Esophagus muscularis mucosa (tissue), 4 donors: Measurements from ENCODE around the gene GRID1. TPM values are rescaled to one million over a fixed set of nuclear protein-coding genes. Genes with fewer than 3 reads are reported as not detected.

Experiments
- DNase-seq: peaks from one replicate; pipeline ENCODE4 v3.0.0-alpha.2; 2017; ENCODE audit errors: extremely low spot score
- H3K27ac ChIP-seq, 4 donors: fragments of 200-600 bp; sonication (generic); replicated peaks in 1 of 4; 1 replicate in 3 of 4; 2 replicates in 1 of 4; pipeline ENCODE4 v1.5.1; 2016 to 2019; ENCODE audit warnings: mild to moderate bottlenecking in 1 of 4
- H3K27me3 ChIP-seq, 4 donors: fragments of 200-600 bp; sonication (generic); one replicate each; pipeline versions ENCODE4 v1.5.1 to v1.6.0; 2016 to 2019
- H3K36me3 ChIP-seq, 4 donors: fragments of 200-600 bp; sonication (generic); one replicate each; pipeline ENCODE4 v1.5.1; 2016 to 2019
- H3K4me1 ChIP-seq, 4 donors: fragments of 200-600 bp; sonication (generic); one replicate each; pipeline ENCODE4 v1.5.1; 2016 to 2019
- H3K4me3 ChIP-seq, 4 donors: fragments of 200-600 bp; sonication (generic); 1 replicate in 2 of 4; 2 replicates in 2 of 4; pipeline ENCODE4 v1.5.1; 2016 to 2019; ENCODE audit warnings: mild to moderate bottlenecking in 4 of 4, moderate library complexity in 1 of 4
- H3K9me3 ChIP-seq, 4 donors: fragments of 200-600 bp; sonication (generic); 1 replicate in 3 of 4; 2 replicates in 1 of 4; pipeline ENCODE4 v1.5.1; 2016 to 2019
- CTCF ChIP-seq, 3 experiments: fragments of 200-600 bp in 2 of 3; fragments of 450-650 bp in 1 of 3; sonication (generic) in 2 of 3; IDR thresholded peaks; one replicate each; pipeline ENCODE4 v1.5.1; 2017 to 2019; ENCODE audit warnings: antibody characterized with exemption in 3 of 3, mild to moderate bottlenecking in 2 of 3, moderate library complexity in 1 of 3
- EP300 ChIP-seq: sonication (generic); formaldehyde crosslinking; IDR thresholded peaks from one replicate; pipeline ENCODE4 v1.6.1; 2017; ENCODE audit warnings: antibody characterized with exemption
- POLR2A ChIP-seq: fragments of 450-650 bp; IDR thresholded peaks from one replicate; pipeline ENCODE4 v1.6.1; 2017; ENCODE audit warnings: antibody characterized with exemption, moderate library complexity, mild to moderate bottlenecking, low read depth
- POLR2AphosphoS5 ChIP-seq, 2 donors: sonication (generic); formaldehyde crosslinking; IDR thresholded peaks; one replicate each; pipeline ENCODE4 v1.6.1; 2017; ENCODE audit warnings: antibody characterized with exemption in 2 of 2
- WGBS: methylation state at CpG from one replicate; pipeline ENCODE4 v1.1.5; 2018; 5-methylcytosine and 5-hydroxymethylcytosine counted together
- intact Hi-C: fragments of 100-400 bp; cut with DNase I; formaldehyde crosslinking; loops from one replicate; pipeline ENCODE4 v1.15.1; 2023
- total RNA-seq, 4 donors: library from RNA; depleted of rRNA; stranded (reverse); fragments of >200 nt; gene quantifications; one replicate each; pipeline versions ENCODE4 v1.1.0 to v1.2.1, GENCODE V29; 2016

The GRID1 gene
- total RNA-seq, 4 donors from 2014 or later: under 0.01 to 1.3 (median 1.1) TPM

- no peak for DNase-seq
- no peak overlapping the region for H3K27ac ChIP-seq
Measured at GRCh38 chr10:86106616-86107015, 260.0 kb downstream of the GRID1 start.

DNA sequence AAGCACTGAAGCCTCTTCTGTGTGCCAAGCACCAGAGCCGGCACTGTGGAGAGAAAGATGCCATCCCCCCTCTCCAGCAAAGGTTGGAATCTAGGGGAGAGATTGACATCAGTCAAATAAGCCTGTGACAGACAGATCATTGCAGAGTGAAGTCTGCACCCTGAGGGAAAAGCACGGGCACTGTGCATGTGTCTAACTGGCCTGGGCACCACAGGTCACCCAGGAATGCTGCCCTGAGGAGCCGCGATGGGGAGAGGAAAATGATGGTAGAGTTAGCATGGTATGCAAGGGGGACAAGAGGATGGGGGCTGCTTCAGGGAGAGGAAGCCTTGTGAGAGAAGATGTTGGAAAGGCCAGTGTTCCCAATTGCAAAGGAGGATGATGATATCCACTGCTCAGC, 261.0 kb downstream of the GRID1 start:
- Histone ChIP-seq H3K4me1 (no peaks in the 10 kb centered on the region), H3K36me3 (no peaks in the 10 kb centered on the region), H3K27ac (no peak overlapping the region), H3K9me3 (no peaks in the 10 kb centered on the region), H3K4me3 (no peak overlapping the region), H3K27me3 (no peaks in the 10 kb centered on the region)
- TF ChIP-seq EP300: no peak
- TF ChIP-seq POLR2A: no peak
- no peak for TF ChIP-seq CTCF (IDR thresholded peaks at IDR 0.05)
- TF ChIP-seq POLR2AphosphoS5 (IDR thresholded peaks at IDR 0.05): no peak
- intact Hi-C loops: no loop called here
- 82% methylated on average over 4 of the region's 4 CpGs for WGBS
- no peak for DNase-seq

More at GRCh38 chr10:86106616-86107015, 260.0 kb downstream of the GRID1 start:
- TF ChIP-seq CTCF (IDR thresholded peaks at IDR 0.05) (no peak), EP300 (no peak), POLR2AphosphoS5 (IDR thresholded peaks at IDR 0.05) (no peak), POLR2A (no peak)
- intact Hi-C loops: no loop called here
- no peaks in the 10 kb centered on the region for H3K36me3 ChIP-seq
- no peak overlapping the region for H3K4me3 ChIP-seq
- no peaks in the 10 kb centered on the region for H3K27me3 ChIP-seq
- H3K9me3 ChIP-seq: no peaks in the 10 kb centered on the region
- no peaks in the 10 kb centered on the region for H3K4me1 ChIP-seq
- WGBS: 88% methylated on average over 8 of the region's 8 CpGs

DNA sequence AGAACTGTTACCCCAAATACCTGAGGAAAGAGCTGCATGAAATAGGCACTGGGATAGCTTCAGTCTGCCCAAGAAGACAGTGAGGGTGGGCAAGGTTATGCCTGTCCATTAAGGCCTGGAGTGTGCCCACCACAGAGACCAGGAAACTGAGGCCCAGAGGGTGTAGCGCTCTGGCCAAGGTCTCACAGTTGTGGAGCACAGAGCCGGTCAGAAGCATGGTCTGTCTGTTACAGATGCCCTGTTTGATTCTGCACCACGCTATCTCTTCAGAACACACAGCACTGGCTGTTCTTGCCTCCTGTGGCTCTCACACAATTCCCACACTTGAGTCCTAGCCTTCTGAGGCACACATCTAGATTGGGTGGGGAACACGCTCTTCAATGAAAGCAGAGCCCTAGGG, 261.4 kb downstream of the GRID1 start:
- Histone ChIP-seq H3K4me3 (no peak overlapping the region), H3K9me3 (no peaks in the 10 kb centered on the region), H3K27ac (no peak overlapping the region), H3K4me1 (no peaks in the 10 kb centered on the region), H3K36me3 (no peaks in the 10 kb centered on the region), H3K27me3 (no peaks in the 10 kb centered on the region)
- intact Hi-C loops: no loop called here
- DNase-seq: no peak
- TF ChIP-seq POLR2AphosphoS5 (IDR thresholded peaks at IDR 0.05) (no peak), CTCF (IDR thresholded peaks at IDR 0.05) (no peak), EP300 (no peak), POLR2A (no peak)
- WGBS: 92% methylated on average over 4 of the region's 4 CpGs

GRCh38 chr10:86104611-86105145, 261.9 kb downstream of the GRID1 start:
- no peak for DNase-seq
- H3K36me3 ChIP-seq: no peaks in the 10 kb centered on the region
- H3K27ac ChIP-seq: no peak overlapping the region
- no peak overlapping the region for H3K4me3 ChIP-seq
- no peaks in the 10 kb centered on the region for H3K27me3 ChIP-seq
- no peaks in the 10 kb centered on the region for H3K4me1 ChIP-seq
- no peaks in the 10 kb centered on the region for H3K9me3 ChIP-seq
- intact Hi-C loops: no loop called here
- no peak for TF ChIP-seq POLR2A
- no peak for TF ChIP-seq POLR2AphosphoS5 (IDR thresholded peaks at IDR 0.05)
- TF ChIP-seq EP300: no peak
- TF ChIP-seq CTCF (IDR thresholded peaks at IDR 0.05): no peak
- WGBS: 87% methylated on average over 6 of the region's 7 CpGs

DNA sequence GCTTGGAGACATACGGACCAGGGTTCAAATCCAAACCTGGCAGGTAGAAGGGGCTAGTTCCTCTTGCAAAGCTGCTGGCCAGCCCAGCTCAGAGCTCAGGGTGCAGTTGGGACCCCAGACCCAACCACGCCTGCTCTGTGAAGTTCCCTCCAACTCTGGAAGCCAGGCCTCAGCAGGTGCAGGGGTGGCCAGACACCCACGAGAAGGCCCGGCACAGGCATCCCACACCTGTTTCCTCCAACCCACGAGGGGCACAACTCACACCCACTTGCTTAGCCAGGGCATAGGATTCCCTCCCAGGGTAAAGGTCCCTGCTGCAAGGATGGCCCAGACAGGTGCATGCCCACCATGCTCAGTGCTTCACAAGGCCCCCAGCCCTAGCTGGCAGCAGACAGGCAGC, 262.4 kb downstream of the GRID1 start:
- no peaks in the 10 kb centered on the region for H3K9me3 ChIP-seq
- H3K27ac ChIP-seq: no peak overlapping the region
- TF ChIP-seq POLR2AphosphoS5 (IDR thresholded peaks at IDR 0.05) (no peak), EP300 (no peak)
- no peak for DNase-seq
- H3K36me3 ChIP-seq: no peaks in the 10 kb centered on the region
- no peaks in the 10 kb centered on the region for H3K4me1 ChIP-seq
- H3K4me3 ChIP-seq: no peak overlapping the region
- WGBS: 88% methylated on average over 5 of the region's 5 CpGs
- intact Hi-C loops: no loop called here
- no peaks in the 10 kb centered on the region for H3K27me3 ChIP-seq
